ENCODE results near the gene EHBP1L1.

DNA sequence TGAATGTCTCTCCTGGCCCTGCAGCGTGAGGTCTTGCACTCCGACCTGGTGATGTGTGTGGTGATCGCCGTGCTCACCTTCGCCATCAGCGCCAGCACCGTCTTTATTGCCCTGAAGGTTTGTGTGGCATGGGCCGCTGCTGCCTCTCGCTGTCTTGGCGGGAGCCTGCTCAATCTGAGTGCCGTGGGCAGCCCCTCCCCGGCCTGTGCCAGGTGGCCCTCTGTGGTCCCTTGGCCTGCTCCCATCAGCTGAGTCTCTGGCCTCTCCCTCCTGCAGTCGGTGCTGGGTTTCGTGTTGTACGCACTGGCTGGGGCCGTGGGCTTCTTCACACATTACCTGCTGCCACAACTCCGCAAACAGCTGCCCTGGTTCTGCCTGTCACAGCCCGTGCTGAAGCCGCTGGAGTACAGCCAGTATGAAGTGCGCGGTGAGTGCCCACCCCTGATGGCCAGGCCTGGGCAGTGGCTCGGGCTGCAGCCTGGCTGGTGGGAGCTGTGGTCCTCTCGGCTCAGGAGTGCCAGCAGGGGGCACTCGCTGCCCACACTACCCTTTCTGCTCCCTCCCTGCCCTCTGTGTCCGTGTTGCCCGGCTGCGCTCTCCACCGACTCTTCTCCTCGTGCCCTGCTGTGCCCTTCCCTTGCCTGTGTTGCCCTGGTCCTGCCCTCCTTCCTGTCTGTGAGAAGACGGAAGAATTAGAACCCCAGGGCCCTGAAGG lies 49.9 kb downstream of the EHBP1L1 start:
- TF ChIP-seq, protein P1, sequence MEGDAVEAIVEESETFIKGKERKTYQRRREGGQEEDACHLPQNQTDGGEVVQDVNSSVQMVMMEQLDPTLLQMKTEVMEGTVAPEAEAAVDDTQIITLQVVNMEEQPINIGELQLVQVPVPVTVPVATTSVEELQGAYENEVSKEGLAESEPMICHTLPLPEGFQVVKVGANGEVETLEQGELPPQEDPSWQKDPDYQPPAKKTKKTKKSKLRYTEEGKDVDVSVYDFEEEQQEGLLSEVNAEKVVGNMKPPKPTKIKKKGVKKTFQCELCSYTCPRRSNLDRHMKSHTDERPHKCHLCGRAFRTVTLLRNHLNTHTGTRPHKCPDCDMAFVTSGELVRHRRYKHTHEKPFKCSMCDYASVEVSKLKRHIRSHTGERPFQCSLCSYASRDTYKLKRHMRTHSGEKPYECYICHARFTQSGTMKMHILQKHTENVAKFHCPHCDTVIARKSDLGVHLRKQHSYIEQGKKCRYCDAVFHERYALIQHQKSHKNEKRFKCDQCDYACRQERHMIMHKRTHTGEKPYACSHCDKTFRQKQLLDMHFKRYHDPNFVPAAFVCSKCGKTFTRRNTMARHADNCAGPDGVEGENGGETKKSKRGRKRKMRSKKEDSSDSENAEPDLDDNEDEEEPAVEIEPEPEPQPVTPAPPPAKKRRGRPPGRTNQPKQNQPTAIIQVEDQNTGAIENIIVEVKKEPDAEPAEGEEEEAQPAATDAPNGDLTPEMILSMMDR (IDR thresholded peaks at IDR 0.05), result peak; percentile 58
- TF ChIP-seq ZFX (IDR thresholded peaks at IDR 0.05; ENCODE audit: borderline replicate concordance), result no peak
